HepG2 (cell line): Measurements from ENCODE around the gene ICAM5. TPM values are rescaled to one million over a fixed set of nuclear protein-coding genes. Genes with fewer than 3 reads are reported as not detected.

Experiments used
- CERS6 ChIP-seq: sonication (generic); formaldehyde crosslinking; IDR thresholded peaks from 2 replicates; pipeline ENCODE4 v1.5.0; 2020; ENCODE audit warnings: missing genetic modification reagents
- HHEX ChIP-seq: IDR thresholded peaks from 2 replicates; pipeline ENCODE4 v1.6.1; 2016; ENCODE audit warnings: control low read depth
- HNF4G ChIP-seq, 2 experiments: sonication (generic) in 1 of 2; formaldehyde crosslinking in 1 of 2; IDR thresholded peaks; 2 replicates each; pipeline versions ENCODE4 v1.4.0 to v1.6.1; 2011 to 2020; ENCODE audit warnings: borderline replicate concordance in 2 of 2, low read depth in 2 of 2, mild to moderate bottlenecking in 2 of 2, low read length in 1 of 2, missing genetic modification reagents in 1 of 2, moderate library complexity in 1 of 2
- KDM4B ChIP-seq: sonication (generic); formaldehyde crosslinking; IDR thresholded peaks from 2 replicates; pipeline ENCODE4 v1.4.0; 2020; ENCODE audit warnings: missing genetic modification reagents
- MBNL3 ChIP-seq: fragments of 250-450 bp; sonication (Bioruptor Pico); conservative IDR thresholded peaks from 2 replicates; pipeline ENCODE4 v1.8.0; 2022; ENCODE audit warnings: mild to moderate bottlenecking, inconsistent platforms
- MLXIP ChIP-seq: sonication (generic); formaldehyde crosslinking; IDR thresholded peaks from 2 replicates; pipeline ENCODE4 v1.9.0; 2021; ENCODE audit warnings: missing genetic modification reagents, borderline replicate concordance
- PBX3 ChIP-seq: sonication (generic); formaldehyde crosslinking; IDR thresholded peaks from 2 replicates; pipeline ENCODE4 v1.8.1; 2023; ENCODE audit warnings: missing genetic modification reagents, inconsistent platforms, borderline replicate concordance
- PHF21A ChIP-seq: sonication (generic); formaldehyde crosslinking; IDR thresholded peaks from 2 replicates; pipeline ENCODE4 v1.5.0; 2020; ENCODE audit warnings: mild to moderate bottlenecking, missing genetic modification reagents
- RFX1 ChIP-seq: fragments of 450-650 bp; IDR thresholded peaks from 2 replicates; pipeline ENCODE4 v1.6.1; 2017
- SIN3B ChIP-seq: fragments of 150-350 bp; IDR thresholded peaks from 2 replicates; pipeline ENCODE4 v1.6.1; 2014; ENCODE audit warnings: low read length
- SMAD3 ChIP-seq: sonication (generic); formaldehyde crosslinking; IDR thresholded peaks from 2 replicates; pipeline ENCODE4 v1.4.0; 2020; ENCODE audit warnings: missing genetic modification reagents
- ZBTB33 ChIP-seq: sonication (generic); formaldehyde crosslinking; IDR thresholded peaks from 2 replicates; pipeline ENCODE4 v1.4.0; 2020; ENCODE audit warnings: missing genetic modification reagents
- ZBTB39 ChIP-seq: sonication (generic); formaldehyde crosslinking; IDR thresholded peaks from 2 replicates; pipeline ENCODE4 v1.5.0; 2020; ENCODE audit warnings: missing genetic modification reagents
- ZNF740 ChIP-seq: sonication (generic); formaldehyde crosslinking; IDR thresholded peaks from 2 replicates; pipeline ENCODE4 v1.4.0; 2020; ENCODE audit warnings: missing genetic modification reagents
- ZNF790 ChIP-seq: sonication (generic); formaldehyde crosslinking; IDR thresholded peaks from 2 replicates; pipeline ENCODE4 v1.8.0; 2022; ENCODE audit warnings: missing genetic modification reagents, mild to moderate bottlenecking, borderline replicate concordance
- ZNF800 ChIP-seq: sonication (generic); formaldehyde crosslinking; IDR thresholded peaks from 2 replicates; pipeline ENCODE4 v1.4.0; 2020; ENCODE audit warnings: missing genetic modification reagents
- polyA plus RNA-seq, 8 experiments: library from polyadenylated mRNA; depleted of rRNA in 3 of 8; stranded (reverse) in 7 of 8; unstranded in 1 of 8; fragments of >200 nt; fragmentation: Illumina TruSeq in 4 of 8; extraction: Trizol in 4 of 8; gene quantifications; 2 replicates each; pipeline versions ENCODE4 v1.2.1 to v1.2.3, GENCODE V29; 2011 to 2016; ENCODE audit warnings: low read depth in 4 of 8, missing spikeins in 1 of 8, mixed read lengths in 1 of 8; ENCODE audit not compliant: insufficient read depth in 1 of 8
- total RNA-seq, 5 experiments: library from RNA; depleted of rRNA; stranded (reverse); fragments of >200 nt; fragmentation: Illumina TruSeq; extraction: Trizol; gene quantifications; 2 replicates each; pipeline ENCODE4 v1.2.3, GENCODE V29; 2016; ENCODE audit warnings: low read depth in 1 of 5

The ICAM5 gene
- total and polyA plus RNA-seq, 2 of the 13 experiments (the other 11 are each of a cell fraction or from before 2014, with no cell fraction given): 0.46 to 1.6 TPM

- peak; percentile 94 for TF ChIP-seq SMAD3 (CRISPR knock-in tag)
- TF ChIP-seq KDM4B: peak; percentile 54; the same call in 1 of the 2 replicates
- no peak for TF ChIP-seq ZNF790 (CRISPR knock-in tag)
- no peak for TF ChIP-seq ZBTB39
- TF ChIP-seq MBNL3 (CRISPR knock-in tag): no peak
- 0 out of 2 replicates have a peak, but pooled peaks have one; percentile 48 for TF ChIP-seq ZNF800 (CRISPR knock-in tag)
- TF ChIP-seq CERS6 (CRISPR knock-in tag): no peak
- no peak for TF ChIP-seq ZNF740 (CRISPR knock-in tag)
- TF ChIP-seq PBX3 (CRISPR knock-in tag): no peak
- TF ChIP-seq RFX1: no peak
- TF ChIP-seq PHF21A (CRISPR knock-in tag): peak; percentile 91
- TF ChIP-seq ZBTB33 (CRISPR knock-in tag): peak; percentile 66; the same call in 1 of the 2 replicates
- TF ChIP-seq MLXIP (CRISPR knock-in tag): no peak
- no peak; the same call in 1 of the 2 replicates for TF ChIP-seq HNF4G (IDR thresholded peaks at IDR 0.05; ENCODE audit: borderline replicate concordance, low read depth, low read length)
- peak; percentile 37; the same call in 1 of the 2 replicates for TF ChIP-seq HNF4G (CRISPR knock-in tag; IDR thresholded peaks at IDR 0.05; ENCODE audit: borderline replicate concordance, low read depth)
- TF ChIP-seq SIN3B: no peak
- no peak for TF ChIP-seq HHEX (CRISPR knock-in tag)
Measured at GRCh38 chr19:10270616-10271394, 18.9 kb upstream of the ICAM5 start, which contains the start of gene ICAM1 (continued).
